PC-9 (cell line): Measurements from ENCODE around the gene PFKFB3. TPM values are rescaled to one million over a fixed set of nuclear protein-coding genes. Genes with fewer than 3 reads are reported as not detected.
"Not testable (repeated sequence)": the region's sequence is repeated elsewhere in the genome, so short reads cannot be mapped to it uniquely, and the experiment has no call there.

Experiments
- BruUV-seq: library from RNA; stranded (reverse); fragments of 400-500 nt; replicated peaks from 2 replicates; lab custom pipeline; 2021; lab: Mats Ljungman, UMichigan
- CTCF ChIA-PET: fragments of 300-600 bp; sonication (Branson Sonifier 250); formaldehyde crosslinking; loops from one replicate; lab custom pipeline; 2022; ENCODE audit warnings: antibody characterized with exemption; lab: Charles Lee
- POLR2A ChIA-PET: fragments of 300-600 bp; sonication (Branson Sonifier 250); formaldehyde crosslinking; loops from one replicate; lab custom pipeline; 2022; ENCODE audit warnings: antibody characterized with exemption; ENCODE audit not compliant: unreplicated experiment; lab: Charles Lee
- DNase-seq, 2 experiments: peaks; one replicate each; pipeline versions ENCODE4 v3.0.0 to v3.0.0-alpha.2; 2015 to 2022; ENCODE audit warnings: mixed read lengths in 1 of 2
- H2AFZ ChIP-seq: fragments of 200-600 bp; sonication (generic); 2 replicates; pipeline ENCODE4 v1.8.1; 2017; ENCODE audit warnings: antibody characterized with exemption
- H3F3A ChIP-seq: fragments of 200-600 bp; sonication (generic); 2 replicates; pipeline ENCODE4 v1.8.1; 2017; ENCODE audit warnings: antibody characterized with exemption, mild to moderate bottlenecking, low read depth; ENCODE audit not compliant: insufficient read depth
- H3K27ac ChIP-seq: fragments of 200-600 bp; sonication (generic); 2 replicates; pipeline ENCODE4 v1.6.1; 2016; ENCODE audit warnings: mixed run types
- H3K27me3 ChIP-seq: fragments of 200-600 bp; sonication (generic); 2 replicates; pipeline ENCODE4 v1.6.1; 2016; ENCODE audit warnings: low read depth, mixed run types; ENCODE audit not compliant: insufficient read depth
- H3K36me3 ChIP-seq: fragments of 200-600 bp; sonication (generic); 2 replicates; pipeline ENCODE4 v1.6.1; 2016; ENCODE audit warnings: low read depth, mixed run types
- H3K4me1 ChIP-seq: fragments of 200-600 bp; sonication (generic); replicated peaks from 2 replicates; pipeline ENCODE4 v1.6.1; 2016; ENCODE audit warnings: mixed run types; ENCODE audit not compliant: insufficient read depth
- H3K4me2 ChIP-seq: fragments of 200-600 bp; sonication (generic); 2 replicates; pipeline ENCODE4 v1.6.1; 2017; ENCODE audit warnings: mixed run types
- H3K4me3 ChIP-seq: fragments of 200-600 bp; sonication (generic); 2 replicates; pipeline ENCODE4 v1.6.1; 2016; ENCODE audit warnings: mixed run types
- H3K79me2 ChIP-seq: fragments of 200-600 bp; sonication (generic); 2 replicates; pipeline ENCODE4 v1.6.1; 2017; ENCODE audit warnings: low read depth, mixed run types
- H3K9me2 ChIP-seq: fragments of 200-600 bp; sonication (generic); 2 replicates; pipeline ENCODE4 v1.8.1; 2017; ENCODE audit warnings: mild to moderate bottlenecking; ENCODE audit not compliant: insufficient read depth
- H3K9me3 ChIP-seq: fragments of 200-600 bp; sonication (generic); 2 replicates; pipeline ENCODE4 v1.8.1; 2016; ENCODE audit warnings: low read depth; ENCODE audit not compliant: insufficient read depth
- H4K20me1 ChIP-seq: fragments of 200-600 bp; sonication (generic); 2 replicates; pipeline ENCODE4 v1.8.1; 2017; ENCODE audit not compliant: insufficient read depth
- EZH2 ChIP-seq: fragments of 200-600 bp; sonication (generic); IDR thresholded peaks from 2 replicates; pipeline ENCODE4 v1.8.0; 2017; ENCODE audit warnings: antibody characterized with exemption, low read depth
- intact Hi-C: fragments of 100-400 bp; cut with micrococcal nuclease; formaldehyde crosslinking; loops from one replicate; pipeline ENCODE4 v1.10.0; 2022; ENCODE audit not compliant: unreplicated experiment
- total RNA-seq: library from RNA; stranded (reverse); gene quantifications from 2 replicates; pipeline ENCODE4 v1.2.3, GENCODE V29; 2021
- TF ChIP-seq, protein P1 (sequence below): fragments of 200-600 bp; sonication (generic); conservative IDR thresholded peaks from 2 replicates; pipeline ENCODE4 v1.6.1; 2017; ENCODE audit warnings: mixed run types, antibody characterized with exemption, mild to moderate bottlenecking, moderate library complexity

PFKFB3 gene
- total RNA-seq, 1 experiment from 2014 or later = 37.8 TPM

DNA sequence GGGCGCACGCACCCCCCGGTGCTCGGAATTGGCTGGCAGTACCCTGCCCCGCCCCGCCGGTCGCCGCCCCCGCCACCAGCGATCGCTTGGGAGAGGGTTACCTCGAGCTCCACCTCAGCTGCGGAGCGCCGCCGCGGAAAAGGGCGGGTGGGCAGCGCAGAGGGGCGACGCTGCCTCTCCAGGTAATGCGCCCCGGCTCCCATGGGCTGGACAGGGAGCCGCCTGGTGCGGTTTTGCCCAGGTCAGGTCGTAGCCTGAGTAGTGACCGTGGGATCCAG lies 1.3 kb downstream of the PFKFB3 start:
- Histone ChIP-seq H3K79me2 (peaks cover 28% of the 10 kb centered on the region), H4K20me1 (peaks cover 11% of the 10 kb centered on the region), H2AFZ (peak overlapping the region; percentile 76), H3K9me2 (no peaks in the 10 kb centered on the region), H3K9me3 (no peaks in the 10 kb centered on the region), H3F3A (peaks cover 6% of the 10 kb centered on the region), H3K4me2 (peak overlapping the region; percentile 91), H3K27ac (peak overlapping the region; percentile 49), H3K36me3 (no peaks in the 10 kb centered on the region), H3K27me3 (no peaks in the 10 kb centered on the region), H3K4me3 (peak overlapping the region; percentile 90), H3K4me1 (peaks cover 14% of the 10 kb centered on the region; the same call in 1 of the 2 replicates)
- ChIA-PET POLR2A (interaction anchor here (0.6 kb wide), 2 partner anchors 202 to 211 kb away, joined by 3 to 13 read pairs; no protein-coding TSS in a partner anchor), CTCF (interaction anchor here (1.1 kb wide), 1 partner anchor 198 kb away, joined by 5 read pairs; no protein-coding TSS in a partner anchor)
- intact Hi-C loops = loop anchor here (5.0 to 10.0 kb wide), 3 partner anchors 73 to 461 kb away; no protein-coding TSS in a partner anchor
- TF ChIP-seq, protein P1, sequence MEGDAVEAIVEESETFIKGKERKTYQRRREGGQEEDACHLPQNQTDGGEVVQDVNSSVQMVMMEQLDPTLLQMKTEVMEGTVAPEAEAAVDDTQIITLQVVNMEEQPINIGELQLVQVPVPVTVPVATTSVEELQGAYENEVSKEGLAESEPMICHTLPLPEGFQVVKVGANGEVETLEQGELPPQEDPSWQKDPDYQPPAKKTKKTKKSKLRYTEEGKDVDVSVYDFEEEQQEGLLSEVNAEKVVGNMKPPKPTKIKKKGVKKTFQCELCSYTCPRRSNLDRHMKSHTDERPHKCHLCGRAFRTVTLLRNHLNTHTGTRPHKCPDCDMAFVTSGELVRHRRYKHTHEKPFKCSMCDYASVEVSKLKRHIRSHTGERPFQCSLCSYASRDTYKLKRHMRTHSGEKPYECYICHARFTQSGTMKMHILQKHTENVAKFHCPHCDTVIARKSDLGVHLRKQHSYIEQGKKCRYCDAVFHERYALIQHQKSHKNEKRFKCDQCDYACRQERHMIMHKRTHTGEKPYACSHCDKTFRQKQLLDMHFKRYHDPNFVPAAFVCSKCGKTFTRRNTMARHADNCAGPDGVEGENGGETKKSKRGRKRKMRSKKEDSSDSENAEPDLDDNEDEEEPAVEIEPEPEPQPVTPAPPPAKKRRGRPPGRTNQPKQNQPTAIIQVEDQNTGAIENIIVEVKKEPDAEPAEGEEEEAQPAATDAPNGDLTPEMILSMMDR = no peak
- no peak for TF ChIP-seq EZH2
- TSS peak; percentile 40 for BruUV-seq
- DNase-seq = peak in 1 of 2 experiments; percentile 73

DNA sequence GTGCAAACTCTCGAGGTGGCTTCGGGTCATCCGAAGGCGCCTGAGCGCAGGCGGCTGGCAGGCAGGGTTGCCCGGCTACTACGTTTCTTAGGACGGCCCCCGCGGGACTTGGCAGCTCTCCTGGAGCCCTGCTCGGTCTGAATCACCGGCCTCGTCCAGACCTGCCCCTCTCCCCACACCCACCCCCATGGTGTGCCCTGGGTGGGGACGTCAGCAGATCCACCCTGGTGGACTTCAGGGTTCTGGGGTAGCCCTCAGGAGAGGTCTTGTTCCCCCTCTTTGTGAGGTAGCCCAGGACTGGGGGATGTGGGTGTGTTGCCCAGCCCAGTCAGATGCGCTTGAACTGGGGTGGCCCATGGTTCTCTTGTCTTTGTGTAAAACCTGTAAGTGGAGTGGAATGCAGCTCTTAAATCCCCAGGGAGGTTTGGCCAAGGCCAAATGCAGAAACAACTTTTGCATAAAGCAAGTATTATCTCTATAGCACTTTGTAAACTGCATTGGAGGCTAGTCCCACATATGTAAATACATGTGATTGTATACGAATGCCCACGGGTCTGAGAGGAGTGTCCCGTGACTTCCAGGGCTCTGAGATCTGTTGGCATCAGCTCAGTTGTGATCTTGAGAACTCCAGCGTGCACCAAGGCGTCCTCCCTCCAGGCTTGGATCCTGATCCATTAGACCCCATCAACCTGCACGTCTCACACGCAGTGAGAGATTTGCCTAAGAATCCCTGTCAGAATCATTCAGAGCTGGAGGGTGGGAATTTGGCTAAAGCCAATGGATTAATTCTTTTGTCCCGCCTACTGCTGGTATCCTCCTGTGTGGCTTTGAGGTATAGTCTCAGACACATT lies 1.8 kb downstream of the PFKFB3 start:
- H3K9me3 ChIP-seq = no peaks in the 10 kb centered on the region
- no peaks in the 10 kb centered on the region for H3K9me2 ChIP-seq
- peak overlapping the region; percentile 76; the same call in 1 of the 2 replicates for H2AFZ ChIP-seq
- H3F3A ChIP-seq = peaks cover 6% of the 10 kb centered on the region
- peaks cover 11% of the 10 kb centered on the region for H4K20me1 ChIP-seq
- H3K36me3 ChIP-seq = no peaks in the 10 kb centered on the region
- intact Hi-C loops = loop anchor here (5.0 to 10.0 kb wide), 3 partner anchors 73 to 460 kb away; no protein-coding TSS in a partner anchor
- H3K4me1 ChIP-seq = peaks cover 14% of the 10 kb centered on the region; the same call in 1 of the 2 replicates
- peak overlapping the region; percentile 90 for H3K4me3 ChIP-seq
- peaks cover 32% of the 10 kb centered on the region for H3K79me2 ChIP-seq
- TF ChIP-seq, protein P1 = no peak
- TF ChIP-seq EZH2 = no peak
- H3K27ac ChIP-seq = peak overlapping the region; percentile 49; the same call in 1 of the 2 replicates
- DNase-seq = peak; percentile 45 to 77
- CTCF ChIA-PET = interaction anchor here (1.1 kb wide), 1 partner anchor 197 kb away, joined by 5 read pairs; no protein-coding TSS in a partner anchor
- no TSS peak for BruUV-seq
- H3K4me2 ChIP-seq = peak overlapping the region; percentile 91
- H3K27me3 ChIP-seq = no peaks in the 10 kb centered on the region
- POLR2A ChIA-PET = interaction anchor here (0.6 kb wide), 3 partner anchors 60 to 210 kb away, joined by 3 to 13 read pairs (median 5); no protein-coding TSS in a partner anchor

DNA sequence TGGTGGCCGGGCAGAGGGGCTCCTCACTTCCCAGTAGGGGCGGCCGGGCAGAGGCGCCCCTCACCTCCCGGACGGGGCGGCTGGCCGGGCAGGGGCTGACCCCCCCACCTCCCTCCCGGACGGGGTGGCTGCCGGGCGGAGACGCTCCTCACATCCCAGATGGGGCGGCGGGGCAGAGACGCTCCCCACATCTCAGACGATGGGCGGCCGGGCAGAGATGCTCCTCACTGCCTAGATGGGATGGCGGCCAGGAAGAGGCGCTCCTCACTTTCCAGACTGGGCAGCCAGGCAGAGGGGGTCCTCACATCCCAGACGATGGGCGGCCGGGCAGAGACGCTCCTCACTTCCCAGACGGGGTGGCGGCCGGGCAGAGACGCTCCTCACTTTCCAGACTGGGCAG lies 3.8 kb downstream of the PFKFB3 start:
- CTCF ChIA-PET, H3K27me3 ChIP-seq, BruUV-seq, H3K4me3 ChIP-seq, H2AFZ ChIP-seq, H3K27ac ChIP-seq, H3K9me2 ChIP-seq, H3K36me3 ChIP-seq, H3F3A ChIP-seq, POLR2A ChIA-PET, DNase-seq, H3K9me3 ChIP-seq, H3K4me2 ChIP-seq: not testable (repeated sequence)
- Histone ChIP-seq H3K79me2 (peaks cover 37% of the 10 kb centered on the region), H4K20me1 (peaks cover 15% of the 10 kb centered on the region), H3K4me1 (peaks cover 14% of the 10 kb centered on the region; the same call in 1 of the 2 replicates)
- intact Hi-C loops = loop anchor here (10.0 kb wide), 1 partner anchor 458 kb away; no protein-coding TSS in a partner anchor
